GM19035 (cell line): ENCODE results near the gene TCOF1.

ENCODE experiments used
- ATAC-seq: cut with Tn5 transposase; IDR thresholded peaks from one replicate; pipeline ENCODE4 v1.9.1; 2021; ENCODE audit not compliant: unreplicated experiment

TCOF1 gene

DNA sequence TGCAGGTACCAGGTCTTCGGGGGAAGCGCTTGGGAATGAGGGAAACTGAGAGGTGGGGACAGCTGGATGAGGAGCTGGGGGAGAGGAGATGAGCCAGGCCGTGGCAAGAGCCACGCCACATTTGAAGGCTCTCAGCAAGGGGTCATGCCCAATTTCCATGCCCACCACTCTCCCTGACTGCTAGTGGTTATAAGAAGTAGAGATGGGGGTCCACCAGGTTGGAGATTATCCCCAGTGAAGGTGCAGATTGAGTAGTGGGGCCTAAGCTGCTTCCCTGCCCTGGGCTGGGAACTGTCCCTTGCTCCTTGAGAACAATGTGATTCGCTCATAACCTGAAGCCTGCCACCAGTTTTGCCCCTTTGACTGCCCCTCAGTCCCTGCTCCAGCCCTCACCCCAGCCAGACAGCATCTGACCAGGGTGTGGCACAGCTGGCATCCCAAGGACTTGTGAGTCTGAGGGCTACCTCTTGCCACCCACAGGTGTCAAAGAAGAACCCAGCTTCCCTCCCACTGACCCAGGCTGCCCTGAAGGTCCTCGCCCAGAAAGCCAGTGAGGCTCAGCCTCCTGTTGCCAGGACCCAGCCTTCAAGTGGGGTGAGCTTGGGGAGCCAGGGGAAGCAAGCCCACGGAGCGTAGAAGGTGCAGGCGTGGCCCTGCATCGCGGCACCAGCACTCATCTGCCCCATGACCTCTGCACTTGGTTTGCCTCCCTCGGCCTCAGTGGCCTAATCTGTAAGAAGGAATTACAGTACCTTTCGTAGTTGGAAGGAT, 33.8 kb downstream of the TCOF1 start:
- ATAC-seq, result no peak

GRCh38 chr5:150391986-150392385, 34.5 kb downstream of the TCOF1 start:
- ATAC-seq, result no peak

GRCh38 chr5:150392680-150393079, 35.2 kb downstream of the TCOF1 start:
- ATAC-seq, result no peak

GRCh38 chr5:150393096-150393645, 35.7 kb downstream of the TCOF1 start:
- ATAC-seq, result no peak

GRCh38 chr5:150394131-150394530, 36.6 kb downstream of the TCOF1 start:
- ATAC-seq, result peak; percentile 58

DNA sequence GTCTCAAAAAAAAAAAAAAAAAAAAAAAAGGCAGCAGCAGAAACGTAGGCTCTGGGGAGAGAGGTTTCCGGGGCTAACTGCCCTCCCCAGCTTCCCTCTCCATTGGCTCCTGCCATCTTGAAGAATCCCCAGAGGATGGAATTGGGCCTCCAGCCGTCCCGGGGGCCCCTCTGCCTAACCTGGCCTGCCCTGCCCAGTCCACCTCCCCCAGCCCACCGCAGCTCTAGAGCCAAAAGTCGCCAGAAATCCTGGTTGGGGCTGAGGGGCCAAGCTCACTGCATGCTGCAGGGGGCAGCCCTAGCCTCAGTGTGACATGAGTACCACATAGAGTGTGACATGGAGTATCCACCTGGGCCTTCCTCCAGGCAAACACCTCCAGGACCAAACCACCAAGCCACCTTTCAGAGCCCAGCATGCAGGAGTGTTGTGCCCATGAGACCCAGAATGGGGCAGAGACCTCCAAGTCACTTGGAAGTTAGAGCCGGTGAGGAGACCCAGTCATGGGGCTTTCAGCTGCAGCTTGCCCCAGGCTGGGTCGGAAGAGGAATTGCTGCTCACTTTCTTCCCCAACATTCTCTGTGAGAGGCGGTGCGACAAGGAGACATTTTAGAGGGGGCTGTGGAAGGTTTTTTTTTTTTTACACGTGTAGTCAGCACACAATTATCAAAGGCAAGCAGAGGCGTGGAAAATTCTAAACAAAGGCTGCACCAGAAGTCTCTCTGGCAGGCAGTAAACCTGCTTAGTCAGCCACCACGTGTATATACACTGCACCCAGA, 37.6 kb downstream of the TCOF1 start:
- ATAC-seq, result no peak

DNA sequence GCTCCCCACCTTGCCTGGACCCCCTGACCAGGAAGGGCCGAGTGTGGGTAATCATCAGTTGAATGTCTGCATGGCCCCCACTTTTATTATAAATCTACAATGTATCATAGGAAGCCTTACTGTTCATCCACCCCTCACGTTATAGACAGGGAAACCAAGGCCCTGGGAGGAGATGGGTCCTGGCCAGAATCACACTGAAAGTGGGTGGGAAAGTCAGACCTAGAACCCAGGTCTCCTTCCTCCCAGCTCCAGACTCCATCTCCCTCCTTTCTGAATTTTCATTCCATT, 38.1 kb downstream of the TCOF1 start:
- no peak for ATAC-seq

DNA sequence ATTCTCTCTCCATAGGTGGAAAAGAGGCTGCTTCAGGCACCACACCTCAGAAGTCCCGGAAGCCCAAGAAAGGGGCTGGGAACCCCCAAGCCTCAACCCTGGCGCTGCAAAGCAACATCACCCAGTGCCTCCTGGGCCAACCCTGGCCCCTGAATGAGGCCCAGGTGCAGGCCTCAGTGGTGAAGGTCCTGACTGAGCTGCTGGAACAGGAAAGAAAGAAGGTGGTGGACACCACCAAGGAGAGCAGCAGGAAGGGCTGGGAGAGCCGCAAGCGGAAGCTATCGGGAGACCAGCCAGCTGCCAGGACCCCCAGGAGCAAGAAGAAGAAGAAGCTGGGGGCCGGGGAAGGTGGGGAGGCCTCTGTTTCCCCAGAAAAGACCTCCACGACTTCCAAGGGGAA, 38.8 kb downstream of the TCOF1 start:
- ATAC-seq, result no peak

- no peak for ATAC-seq
Observed at GRCh38 chr5:150397146-150397781, 39.8 kb downstream of the TCOF1 start.

- no peak for ATAC-seq
Observed at GRCh38 chr5:150397782-150398721, 40.6 kb downstream of the TCOF1 start.

DNA sequence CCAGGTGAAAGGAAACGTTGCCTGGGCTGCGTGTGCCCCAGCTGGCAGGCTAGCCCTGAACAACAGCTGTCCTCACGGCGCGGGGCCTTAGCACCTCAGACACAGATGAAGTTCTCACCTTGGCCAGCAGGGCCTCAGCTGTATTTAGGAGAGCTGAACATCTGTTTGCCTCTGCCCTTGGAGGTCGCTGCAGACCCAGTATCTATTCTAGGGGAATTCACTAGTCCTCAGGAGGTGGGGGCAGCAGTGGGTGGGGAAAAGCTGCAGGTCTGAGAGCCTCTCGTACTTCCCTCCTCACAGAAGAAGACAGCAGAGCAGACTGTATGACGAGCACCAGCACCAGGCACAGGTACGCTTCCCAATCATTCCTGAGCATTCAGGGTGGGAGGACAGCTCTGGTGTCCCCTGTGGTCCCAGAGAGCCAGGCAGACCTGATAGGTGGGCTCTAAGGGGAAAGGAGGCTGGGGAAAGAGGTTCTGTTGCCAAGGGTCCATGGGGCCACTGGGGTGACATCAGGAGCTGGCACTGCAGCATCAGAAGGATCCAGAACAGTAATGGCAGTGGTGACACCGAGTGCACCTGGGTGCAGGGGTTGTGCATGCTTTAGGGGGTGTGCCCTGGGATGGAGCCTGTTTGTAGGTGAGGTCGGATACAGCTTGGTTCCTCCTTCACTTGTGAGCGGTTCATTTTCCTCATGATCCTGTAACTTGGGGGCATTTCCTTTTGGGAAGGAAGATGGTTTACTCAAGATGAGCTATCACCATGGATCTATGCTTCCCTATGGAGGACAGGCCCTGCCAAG, 41.4 kb downstream of the TCOF1 start:
- peak; percentile 66 for ATAC-seq

DNA sequence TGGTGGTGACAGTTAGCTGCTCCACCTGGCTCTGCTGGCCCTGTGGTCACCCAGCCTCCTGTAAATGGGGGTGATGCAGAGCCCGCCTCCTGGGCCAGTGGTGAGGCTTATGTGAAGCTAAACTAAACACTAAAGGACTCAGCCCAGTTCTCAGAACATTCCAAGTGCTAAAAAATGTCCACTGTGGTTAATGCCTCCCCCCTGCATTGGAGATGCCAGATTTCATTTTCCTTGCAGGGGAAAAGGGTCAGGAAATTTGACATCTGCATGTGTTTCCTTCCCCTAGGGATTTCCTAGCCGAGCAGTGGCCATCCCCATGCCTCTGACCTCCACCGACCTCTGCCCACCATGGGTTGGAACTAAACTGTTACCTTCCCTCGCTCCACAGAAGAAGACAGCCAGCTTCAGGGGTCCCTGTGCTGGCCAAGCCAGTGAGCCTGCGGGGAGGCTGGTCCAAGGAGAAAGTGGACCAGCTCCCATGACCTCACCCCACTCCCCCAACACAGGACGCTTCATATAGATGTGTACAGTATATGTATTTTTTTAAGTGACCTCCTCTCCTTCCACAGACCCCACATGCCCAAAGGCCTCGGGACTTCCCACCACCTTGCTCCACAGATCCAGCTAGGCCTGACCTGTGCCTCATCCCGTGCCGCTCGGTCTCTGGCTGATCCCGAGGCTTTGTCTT, 42.2 kb downstream of the TCOF1 start:
- ATAC-seq, result no peak

DNA sequence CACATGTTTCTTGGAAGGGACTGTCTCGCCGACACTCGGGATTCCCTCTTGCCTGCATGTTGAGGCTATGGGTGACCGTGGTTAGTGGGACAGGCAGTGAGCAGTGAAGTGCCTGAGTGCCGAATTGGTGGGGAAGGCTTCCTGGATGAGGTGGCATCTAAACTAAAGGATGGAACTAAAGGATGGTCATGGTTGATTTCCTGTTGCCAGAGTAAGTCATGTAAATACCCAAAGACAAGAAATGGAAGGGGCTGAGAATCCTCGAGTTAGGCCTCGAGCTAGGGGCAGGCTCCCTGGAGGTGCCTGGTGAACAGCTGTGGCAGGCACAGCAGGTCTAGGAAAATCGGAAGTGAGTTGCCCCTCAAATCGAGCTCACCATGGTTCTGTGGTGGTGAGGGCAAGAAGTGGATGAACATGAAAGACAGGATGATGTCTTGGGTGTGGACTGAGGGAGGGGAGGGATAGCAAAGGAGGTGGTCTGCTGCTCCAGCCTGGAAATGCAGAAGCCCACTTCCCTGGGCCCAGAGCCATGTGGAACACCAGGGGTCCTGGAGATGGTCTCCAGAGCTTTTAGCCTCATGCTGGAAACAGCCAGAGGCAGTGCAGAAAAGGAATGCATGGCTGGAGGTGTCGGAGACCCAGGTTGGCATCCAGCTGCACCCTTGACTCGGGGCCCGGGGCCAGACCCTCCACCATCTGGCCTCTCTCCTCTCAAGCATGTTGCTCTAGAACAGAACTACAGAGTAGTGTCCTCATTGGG, 43.0 kb downstream of the TCOF1 start:
- no peak for ATAC-seq

DNA sequence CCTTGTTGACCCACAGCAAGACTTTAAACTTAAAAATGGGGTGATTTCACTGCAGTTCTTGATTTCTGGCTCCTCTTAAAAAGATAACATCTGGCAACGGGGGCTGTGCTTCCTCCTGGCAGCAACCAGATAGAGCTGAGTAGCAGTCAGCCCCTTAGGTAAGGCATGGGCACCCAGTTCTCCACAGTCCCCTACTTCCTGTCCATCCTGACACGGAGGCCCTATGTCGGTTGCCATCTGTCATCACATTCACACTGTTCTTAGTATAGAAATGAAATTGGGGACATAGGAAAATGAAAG, 43.5 kb downstream of the TCOF1 start:
- no peak for ATAC-seq

DNA sequence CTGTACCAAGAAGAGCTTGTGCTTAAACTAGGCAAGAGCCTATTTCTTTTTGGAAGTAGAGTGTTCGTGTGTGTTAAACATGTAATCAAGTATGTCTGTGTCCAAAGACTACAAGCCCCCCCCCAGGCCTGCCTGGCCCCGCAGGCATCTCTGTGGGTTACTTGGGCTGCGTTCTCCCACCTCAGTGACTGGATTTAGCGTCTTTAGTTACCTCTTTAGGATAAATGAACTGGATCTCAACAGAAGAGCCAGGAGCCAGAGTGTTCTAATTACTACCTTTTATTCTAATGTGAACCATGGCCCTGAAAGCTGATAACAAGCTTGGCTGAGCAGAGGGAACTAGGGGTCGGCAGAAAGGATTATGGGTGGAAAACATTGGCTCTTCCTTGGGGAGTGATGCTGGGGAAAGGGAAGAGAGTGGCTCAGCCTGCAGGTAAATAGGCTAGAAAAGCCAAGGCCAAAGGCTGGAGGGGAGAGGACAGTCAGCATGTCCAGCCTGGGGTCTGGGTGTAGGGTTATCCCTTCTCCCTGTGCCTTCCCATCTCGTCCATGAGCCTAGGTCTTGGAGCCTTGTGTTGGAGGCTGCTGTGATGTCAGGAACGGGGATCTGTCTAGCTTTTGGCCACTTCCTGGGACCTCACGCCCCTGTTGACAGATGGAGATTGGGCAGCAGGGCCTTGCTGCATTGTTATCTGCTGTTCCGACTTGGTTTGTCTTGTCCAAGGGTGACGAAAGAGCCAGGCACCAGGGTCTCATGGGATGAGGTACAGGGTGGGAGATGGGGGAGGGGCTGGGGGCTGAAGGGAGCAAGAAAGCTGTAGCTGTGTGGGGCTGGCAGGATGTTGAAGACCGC, 44.1 kb downstream of the TCOF1 start:
- ATAC-seq, result no peak

GRCh38 chr5:150402229-150402773, 44.8 kb downstream of the TCOF1 start:
- no peak for ATAC-seq

DNA sequence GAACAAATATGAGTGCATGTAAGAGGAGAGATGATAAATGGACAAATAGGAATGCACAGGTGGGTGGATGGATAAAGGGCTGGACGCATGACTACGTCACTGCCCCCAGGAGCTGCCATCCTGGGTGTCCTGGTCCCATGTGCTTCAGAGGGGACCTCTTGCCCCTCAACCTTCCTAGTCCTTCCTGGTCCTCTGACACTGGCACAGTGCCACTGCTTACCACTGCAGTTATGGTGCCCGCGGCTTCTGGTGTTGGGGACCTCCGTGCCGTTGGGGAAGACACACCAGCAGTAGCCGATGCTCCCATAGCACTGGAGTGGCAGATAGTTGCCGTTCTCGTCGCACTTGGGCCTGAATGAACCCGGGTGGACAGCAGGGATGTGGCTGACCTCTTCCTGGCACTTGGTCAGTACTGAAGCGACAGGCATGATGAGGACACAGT, 45.4 kb downstream of the TCOF1 start:
- no peak for ATAC-seq

DNA sequence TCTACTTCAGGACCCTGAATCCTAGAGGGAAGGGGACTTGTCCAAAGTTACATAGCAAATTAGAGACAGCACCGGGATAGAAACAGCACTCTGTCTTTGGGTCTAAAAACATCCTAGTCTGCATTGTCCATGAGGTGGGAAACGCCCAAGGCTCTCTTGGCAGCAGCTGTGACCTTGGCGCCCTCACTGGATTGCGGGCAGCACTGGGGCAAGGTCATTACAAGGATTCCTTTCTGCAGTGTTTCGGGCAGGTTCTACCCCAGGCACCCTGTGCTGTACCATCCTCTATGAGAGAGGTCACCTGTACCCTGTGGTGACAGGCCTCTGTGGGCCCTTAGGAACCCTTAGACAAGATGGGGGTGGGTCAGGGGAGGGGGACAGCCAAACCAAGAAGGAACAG, 46.6 kb downstream of the TCOF1 start:
- no peak for ATAC-seq
